ENCODE results near the gene IL10.
"Not testable (repeated sequence)": the region's sequence is repeated elsewhere in the genome, so short reads cannot be mapped to it uniquely, and the experiment has no call there.

IL10 gene

GRCh38 chr1:206786212-206786886 is 14.1 kb upstream of the IL10 start:
- DNase-seq (ENCODE audit: low read depth), result no peak
- H3K4me3 ChIP-seq (ENCODE audit: low read length), result no peak overlapping the region
- TF ChIP-seq CTCF (conservative IDR thresholded peaks at IDR 0.05; ENCODE audit: low read length), result no peak

GRCh38 chr1:206785182-206785765 is 13.0 kb upstream of the IL10 start:
- DNase-seq (ENCODE audit: low read depth), result no peak
- H3K4me3 ChIP-seq (ENCODE audit: low read length), result no peak overlapping the region
- TF ChIP-seq CTCF (conservative IDR thresholded peaks at IDR 0.05; ENCODE audit: low read length), result no peak

- DNase-seq (ENCODE audit: low read depth), result no peak
- no peak overlapping the region for H3K4me3 ChIP-seq (ENCODE audit: low read length)
- no peak for TF ChIP-seq CTCF (conservative IDR thresholded peaks at IDR 0.05; ENCODE audit: low read length)
These were observed 12.2 kb upstream of the IL10 start for GRCh38 chr1:206784471-206784903.

GRCh38 chr1:206783506-206783905 is 11.2 kb upstream of the IL10 start:
- H3K4me3 ChIP-seq (ENCODE audit: low read length), result no peak overlapping the region
- DNase-seq (ENCODE audit: low read depth), result no peak
- no peak for TF ChIP-seq CTCF (conservative IDR thresholded peaks at IDR 0.05; ENCODE audit: low read length)

- DNase-seq (ENCODE audit: low read depth), result no peak
- H3K4me3 ChIP-seq (ENCODE audit: low read length), result no peak overlapping the region
- TF ChIP-seq CTCF (conservative IDR thresholded peaks at IDR 0.05; ENCODE audit: low read length), result no peak
These were observed 10.2 kb upstream of the IL10 start for GRCh38 chr1:206782448-206782847.

GRCh38 chr1:206779638-206780037 is 7.3 kb upstream of the IL10 start:
- H3K4me3 ChIP-seq (ENCODE audit: low read length), result no peak overlapping the region
- no peak for DNase-seq (ENCODE audit: low read depth)
- no peak for TF ChIP-seq CTCF (conservative IDR thresholded peaks at IDR 0.05; ENCODE audit: low read length)

GRCh38 chr1:206778911-206779310 is 6.6 kb upstream of the IL10 start:
- not testable (repeated sequence) for DNase-seq (ENCODE audit: low read depth); H3K4me3 ChIP-seq (ENCODE audit: low read length)
